Trophoblast cell (in vitro differentiated cells and primary cell): ENCODE results near the gene MACROD2.

Experiments used
- DNase-seq, 2 donors: peaks; one replicate each; pipeline ENCODE4 v3.0.0-alpha.2; 2016
- H2AFZ ChIP-seq: 2 replicates; pipeline ENCODE4 v1.6.1; 2013; ENCODE audit warnings: low read length, moderate library complexity, mild to moderate bottlenecking; ENCODE audit not compliant: insufficient read depth, poor library complexity
- H2AK5ac ChIP-seq: 2 replicates; pipeline ENCODE4 v1.6.1; 2013; ENCODE audit warnings: mild to moderate bottlenecking, low read length
- H2BK120ac ChIP-seq: 2 replicates; pipeline ENCODE4 v1.6.1; 2013; ENCODE audit warnings: low read length, mild to moderate bottlenecking, moderate library complexity; ENCODE audit not compliant: insufficient read depth, poor library complexity
- H2BK12ac ChIP-seq: 2 replicates; pipeline ENCODE4 v1.6.1; 2013; ENCODE audit warnings: mild to moderate bottlenecking, low read length, moderate library complexity
- H2BK5ac ChIP-seq: 2 replicates; pipeline ENCODE4 v1.6.1; 2013; ENCODE audit warnings: low read length, low read depth, moderate library complexity, mild to moderate bottlenecking; ENCODE audit not compliant: poor library complexity
- H3K14ac ChIP-seq: 2 replicates; pipeline ENCODE4 v1.6.1; 2013; ENCODE audit warnings: mild to moderate bottlenecking, low read length
- H3K18ac ChIP-seq: 2 replicates; pipeline ENCODE4 v1.6.1; 2013; ENCODE audit warnings: mild to moderate bottlenecking, low read length
- H3K23ac ChIP-seq: 2 replicates; pipeline ENCODE4 v1.6.1; 2013; ENCODE audit warnings: low read length
- H3K27ac ChIP-seq: 2 replicates; pipeline ENCODE4 v1.5.1; 2013; ENCODE audit warnings: low read depth, mild to moderate bottlenecking, inconsistent platforms, low read length, moderate library complexity
- H3K27me3 ChIP-seq: 2 replicates; pipeline ENCODE4 v1.6.1; 2013; ENCODE audit warnings: inconsistent platforms, mild to moderate bottlenecking, low read length, moderate library complexity; ENCODE audit not compliant: insufficient read depth
- H3K36me3 ChIP-seq, 2 experiments: 1 replicate in 1 of 2; 2 replicates in 1 of 2; pipeline ENCODE4 v1.6.1; 2013; ENCODE audit warnings: low read length in 2 of 2, mild to moderate bottlenecking in 2 of 2, moderate library complexity in 1 of 2; ENCODE audit not compliant: insufficient read depth in 2 of 2, control insufficient read depth in 1 of 2
- H3K4ac ChIP-seq: 2 replicates; pipeline ENCODE4 v1.6.1; 2013; ENCODE audit warnings: low read depth, mild to moderate bottlenecking, low read length, moderate library complexity
- H3K4me1 ChIP-seq, 2 experiments: 1 replicate in 1 of 2; 2 replicates in 1 of 2; pipeline ENCODE4 v1.6.1; 2013; ENCODE audit warnings: low read length in 2 of 2, mild to moderate bottlenecking in 2 of 2, moderate library complexity in 1 of 2; ENCODE audit not compliant: insufficient read depth in 2 of 2, control insufficient read depth in 1 of 2
- H3K4me2 ChIP-seq: 2 replicates; pipeline ENCODE4 v1.6.1; 2013; ENCODE audit warnings: inconsistent platforms, mild to moderate bottlenecking, low read length, moderate library complexity
- H3K4me3 ChIP-seq: 2 replicates; pipeline ENCODE4 v1.5.1; 2013; ENCODE audit warnings: mild to moderate bottlenecking, low read depth, low read length, inconsistent platforms
- H3K79me1 ChIP-seq: one replicate; pipeline ENCODE4 v1.6.1; 2013; ENCODE audit warnings: low read length
- H3K79me2 ChIP-seq: 2 replicates; pipeline ENCODE4 v1.6.1; 2013; ENCODE audit warnings: low read length, mild to moderate bottlenecking; ENCODE audit not compliant: control insufficient read depth, insufficient read depth, poor library complexity
- H3K9ac ChIP-seq: 2 replicates; pipeline ENCODE4 v1.6.1; 2013; ENCODE audit warnings: mild to moderate bottlenecking, low read length
- H3K9me3 ChIP-seq: 2 replicates; pipeline ENCODE4 v1.6.1; 2013; ENCODE audit warnings: low read depth, mild to moderate bottlenecking, control low read depth, inconsistent platforms, low read length; ENCODE audit not compliant: insufficient read depth
- H4K12ac ChIP-seq: 2 replicates; pipeline ENCODE4 v1.6.1; 2013; ENCODE audit warnings: low read depth, mild to moderate bottlenecking, low read length, moderate library complexity
- H4K8ac ChIP-seq: 2 replicates; pipeline ENCODE4 v1.6.1; 2013; ENCODE audit warnings: low read depth, mild to moderate bottlenecking, low read length, moderate library complexity
- H4K91ac ChIP-seq: one replicate; pipeline ENCODE4 v1.6.1; 2013; ENCODE audit warnings: low read depth, mild to moderate bottlenecking, low read length, moderate library complexity
- WGBS: extraction: QIAGEN DNeasy Blood & Tissue Kit; methylation state at CpG from one replicate; pipeline ENCODE4 v1.1.7; 2013; ENCODE audit warnings: missing lambda C conversion rate; ENCODE audit not compliant: insufficient read length, insufficient coverage; ENCODE audit errors: extremely low coverage; 5-methylcytosine and 5-hydroxymethylcytosine counted together

The MACROD2 gene

GRCh38 chr20:16013631-16014030 lies 2018.3 kb downstream of the MACROD2 start:
- no peak overlapping the region for H2AFZ ChIP-seq
- no peak overlapping the region for H3K18ac ChIP-seq
- WGBS: no CpG with 5 or more reads among the region's 4 CpGs
- H3K9me3 ChIP-seq: no peaks in the 10 kb centered on the region
- H4K91ac ChIP-seq: no peak overlapping the region
- peaks cover 0 to 2% of the 10 kb centered on the region in 2 experiments for H3K4me1 ChIP-seq
- no peak overlapping the region for H4K8ac ChIP-seq
- peaks cover 2% of the 10 kb centered on the region for H3K79me1 ChIP-seq
- H3K79me2 ChIP-seq: no peaks in the 10 kb centered on the region
- H3K4ac ChIP-seq: no peak overlapping the region
- H3K14ac ChIP-seq: no peak overlapping the region
- DNase-seq: no peak
- H2AK5ac ChIP-seq: no peak overlapping the region
- H4K12ac ChIP-seq: no peak overlapping the region
- H3K23ac ChIP-seq: no peak overlapping the region
- no peak overlapping the region for H3K4me3 ChIP-seq
- no peak overlapping the region for H2BK5ac ChIP-seq
- no peak overlapping the region for H3K9ac ChIP-seq
- no peaks in the 10 kb centered on the region for H3K27me3 ChIP-seq
- H3K4me2 ChIP-seq: no peak overlapping the region
- no peaks in the 10 kb centered on the region for H3K36me3 ChIP-seq
- no peak overlapping the region for H3K27ac ChIP-seq
- no peak overlapping the region for H2BK120ac ChIP-seq
- H2BK12ac ChIP-seq: no peak overlapping the region

DNA sequence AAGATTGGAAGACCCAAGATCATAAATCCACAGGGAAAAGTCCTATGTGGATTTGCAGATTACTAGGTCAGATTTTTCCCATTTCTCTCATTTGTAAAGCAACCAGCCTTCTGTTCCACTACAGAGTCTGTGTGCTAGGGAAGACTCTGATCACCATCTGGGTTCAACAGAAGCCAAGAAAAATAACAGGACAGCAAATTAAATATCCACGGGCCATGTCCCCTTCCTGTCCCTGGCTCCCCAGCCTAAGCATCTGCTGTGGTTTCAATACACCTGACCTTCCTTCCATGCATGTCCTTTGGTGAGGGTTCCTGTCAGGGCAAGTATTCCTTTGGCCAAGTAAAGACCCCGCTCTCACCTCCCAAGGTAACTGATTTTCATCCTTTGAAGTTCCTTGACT lies 2019.1 kb downstream of the MACROD2 start:
- H2BK120ac ChIP-seq: no peak overlapping the region
- no peak overlapping the region for H3K23ac ChIP-seq
- H3K9ac ChIP-seq: no peak overlapping the region
- H3K36me3 ChIP-seq: no peaks in the 10 kb centered on the region
- no peaks in the 10 kb centered on the region for H3K79me2 ChIP-seq
- H3K4me1 ChIP-seq: peaks cover 0 to 2% of the 10 kb centered on the region in 2 experiments
- H4K8ac ChIP-seq: no peak overlapping the region
- no peak overlapping the region for H3K4me3 ChIP-seq
- no peaks in the 10 kb centered on the region for H3K9me3 ChIP-seq
- peaks cover 2% of the 10 kb centered on the region for H3K79me1 ChIP-seq
- H2BK12ac ChIP-seq: no peak overlapping the region
- H2AK5ac ChIP-seq: no peak overlapping the region
- no peak for DNase-seq
- no peak overlapping the region for H3K27ac ChIP-seq
- H2AFZ ChIP-seq: no peak overlapping the region
- no peaks in the 10 kb centered on the region for H3K27me3 ChIP-seq
- no peak overlapping the region for H4K12ac ChIP-seq
- H2BK5ac ChIP-seq: no peak overlapping the region
- WGBS: no CpG with 5 or more reads among the region's 2 CpGs
- no peak overlapping the region for H3K4me2 ChIP-seq
- no peak overlapping the region for H3K18ac ChIP-seq
- no peak overlapping the region for H4K91ac ChIP-seq
- H3K14ac ChIP-seq: no peak overlapping the region
- no peak overlapping the region for H3K4ac ChIP-seq

- no peak overlapping the region for H2AK5ac ChIP-seq
- no peaks in the 10 kb centered on the region for H3K79me1 ChIP-seq
- H3K18ac ChIP-seq: no peak overlapping the region
- H4K91ac ChIP-seq: no peak overlapping the region
- no peak overlapping the region for H3K4me3 ChIP-seq
- no peaks in the 10 kb centered on the region for H3K36me3 ChIP-seq
- no peak overlapping the region for H4K8ac ChIP-seq
- no peak overlapping the region for H3K27ac ChIP-seq
- H4K12ac ChIP-seq: no peak overlapping the region
- no peak for DNase-seq
- no peaks in the 10 kb centered on the region for H3K79me2 ChIP-seq
- no peak overlapping the region for H2BK120ac ChIP-seq
- H3K4me2 ChIP-seq: no peak overlapping the region
- H3K4me1 ChIP-seq: no peaks in the 10 kb centered on the region
- H3K9me3 ChIP-seq: no peaks in the 10 kb centered on the region
- no peak overlapping the region for H2BK5ac ChIP-seq
- no peak overlapping the region for H3K23ac ChIP-seq
- H2BK12ac ChIP-seq: no peak overlapping the region
- WGBS: no CpG with 5 or more reads among the region's 1 CpG
- H3K27me3 ChIP-seq: no peaks in the 10 kb centered on the region
- H2AFZ ChIP-seq: no peak overlapping the region
- H3K9ac ChIP-seq: no peak overlapping the region
- H3K4ac ChIP-seq: no peak overlapping the region
- no peak overlapping the region for H3K14ac ChIP-seq
These were observed 2022.3 kb downstream of the MACROD2 start for GRCh38 chr20:16017656-16018055.

GRCh38 chr20:16018881-16019280 lies 2023.6 kb downstream of the MACROD2 start:
- Histone ChIP-seq H2BK12ac (no peak overlapping the region), H3K4me2 (no peak overlapping the region), H3K9me3 (no peaks in the 10 kb centered on the region), H3K36me3 (no peaks in the 10 kb centered on the region), H2BK120ac (no peak overlapping the region), H3K23ac (no peak overlapping the region), H3K18ac (no peak overlapping the region), H2BK5ac (no peak overlapping the region), H2AFZ (no peak overlapping the region), H4K8ac (no peak overlapping the region), H3K79me2 (no peaks in the 10 kb centered on the region), H3K9ac (no peak overlapping the region), H3K27ac (no peak overlapping the region), H4K91ac (no peak overlapping the region), H4K12ac (no peak overlapping the region), H3K14ac (no peak overlapping the region), H3K27me3 (no peaks in the 10 kb centered on the region), H3K4me3 (no peak overlapping the region), H3K79me1 (no peaks in the 10 kb centered on the region), H3K4me1 (no peaks in the 10 kb centered on the region), H3K4ac (no peak overlapping the region), H2AK5ac (no peak overlapping the region)
- DNase-seq: no peak
